Astrocyte (in vitro differentiated cells and primary cell): ENCODE results near the gene RAB40B. TPM values are rescaled to one million over a fixed set of nuclear protein-coding genes. Genes with fewer than 3 reads are reported as not detected.

Experiments
- DNase-seq: peaks from one replicate; pipeline ENCODE4 v3.0.0-alpha.2; 2010; ENCODE audit warnings: low read depth
- FAIRE-seq: peaks from 2 replicates; lab custom pipeline; 2011; peaks lifted over from hg19 to GRCh38; lab: Jason Lieb, UNC
- H2AFZ ChIP-seq: 2 replicates; pipeline ENCODE4 v1.6.0; 2012; ENCODE audit warnings: low read depth, low read length, inconsistent platforms
- H3K27ac ChIP-seq: 2 replicates; pipeline ENCODE4 v1.5.1; 2011; ENCODE audit warnings: low read depth, low read length, inconsistent platforms
- H3K27me3 ChIP-seq: 2 replicates; pipeline ENCODE4 v1.6.0; 2011; ENCODE audit warnings: low read length, inconsistent platforms; ENCODE audit not compliant: insufficient read depth
- H3K36me3 ChIP-seq: 2 replicates; pipeline ENCODE4 v1.5.1; 2011; ENCODE audit warnings: low read length, inconsistent platforms; ENCODE audit not compliant: insufficient read depth
- H3K4me1 ChIP-seq: 2 replicates; pipeline ENCODE4 v1.5.1; 2011; ENCODE audit warnings: low read length, inconsistent platforms; ENCODE audit not compliant: insufficient read depth
- H3K4me2 ChIP-seq: 2 replicates; pipeline ENCODE4 v1.6.0; 2012; ENCODE audit warnings: low read length, inconsistent platforms
- H3K4me3 ChIP-seq: 2 replicates; pipeline ENCODE4 v1.5.1; 2011; ENCODE audit warnings: low read depth, mild to moderate bottlenecking, low read length, inconsistent platforms; ENCODE audit not compliant: insufficient read depth
- H3K79me2 ChIP-seq: 2 replicates; pipeline ENCODE4 v1.6.0; 2012; ENCODE audit warnings: mild to moderate bottlenecking, low read length, inconsistent platforms; ENCODE audit not compliant: insufficient read depth
- H3K9ac ChIP-seq: 2 replicates; pipeline ENCODE4 v1.6.0; 2012; ENCODE audit warnings: mild to moderate bottlenecking, low read length, inconsistent platforms
- H3K9me3 ChIP-seq: 2 replicates; pipeline ENCODE4 v1.5.1; 2012; ENCODE audit warnings: low read depth, mild to moderate bottlenecking, low read length, inconsistent platforms; ENCODE audit not compliant: insufficient read depth
- H4K20me1 ChIP-seq: 2 replicates; pipeline ENCODE4 v1.6.0; 2012; ENCODE audit warnings: low read length, inconsistent platforms; ENCODE audit not compliant: insufficient read depth
- H3K27ac Mint-ChIP-seq: one replicate; pipeline ENCODE4 v1.8.0; 2021; ENCODE audit warnings: mild to moderate bottlenecking, mixed read lengths; ENCODE audit not compliant: unreplicated experiment
- H3K27me3 Mint-ChIP-seq: one replicate; pipeline ENCODE4 v1.8.0; 2021; ENCODE audit warnings: low read depth, mixed read lengths; ENCODE audit not compliant: unreplicated experiment
- H3K36me3 Mint-ChIP-seq: one replicate; pipeline ENCODE4 v1.8.0; 2021; ENCODE audit warnings: low read depth, mixed read lengths; ENCODE audit not compliant: unreplicated experiment
- H3K4me1 Mint-ChIP-seq: one replicate; pipeline ENCODE4 v1.8.0; 2021; ENCODE audit warnings: low read depth, mixed read lengths; ENCODE audit not compliant: unreplicated experiment
- H3K4me3 Mint-ChIP-seq: one replicate; pipeline ENCODE4 v1.8.0; 2021; ENCODE audit warnings: mild to moderate bottlenecking, moderate library complexity, mixed read lengths; ENCODE audit not compliant: unreplicated experiment
- H3K9me3 Mint-ChIP-seq: one replicate; pipeline ENCODE4 v1.8.0; 2021; ENCODE audit warnings: mild to moderate bottlenecking, mixed read lengths; ENCODE audit not compliant: unreplicated experiment
- EZH2 ChIP-seq: IDR thresholded peaks from 2 replicates; pipeline ENCODE4 v1.6.1; 2012; ENCODE audit warnings: mild to moderate bottlenecking, low read length, inconsistent platforms; ENCODE audit not compliant: insufficient read depth
- total RNA-seq: library from RNA; stranded (reverse); gene quantifications from 2 replicates; pipeline ENCODE4 v1.2.1, GENCODE V29; 2021
- TF ChIP-seq, protein P1 (sequence below): IDR thresholded peaks from 2 replicates; pipeline ENCODE4 v1.5.1; 2011; ENCODE audit warnings: low read depth, mild to moderate bottlenecking, inconsistent platforms, low read length, moderate library complexity; ENCODE audit not compliant: insufficient read depth

RAB40B gene
- total RNA-seq, 1 donor from 2014 or later, result 15.8 TPM

DNA sequence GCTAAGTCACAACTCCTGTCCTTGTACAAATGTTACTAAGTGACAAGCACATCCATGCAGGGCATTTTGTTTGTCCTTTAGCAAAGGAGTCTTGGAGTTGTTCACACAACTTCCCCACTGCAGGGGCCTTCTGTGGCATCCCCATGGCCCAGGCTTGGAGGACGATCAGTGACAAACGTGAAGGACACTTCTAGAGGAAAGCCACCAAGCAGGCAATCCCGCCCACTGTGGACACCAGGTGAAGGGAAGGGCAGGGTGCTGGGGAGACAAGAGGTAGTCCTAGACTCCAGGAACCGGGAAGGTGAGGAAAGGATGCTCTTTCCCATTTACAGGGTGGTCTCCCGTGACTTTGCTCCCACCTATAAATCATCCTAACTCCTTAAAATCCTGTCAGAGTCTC lies 54.4 kb downstream of the RAB40B start:
- Mint-ChIP-seq H3K9me3 (no peaks in the 10 kb centered on the region), H3K27ac (no peak overlapping the region), H3K4me3 (no peak overlapping the region), H3K36me3 (peaks cover 2% of the 10 kb centered on the region), H3K4me1 (peaks cover 5% of the 10 kb centered on the region), H3K27me3 (no peaks in the 10 kb centered on the region)
- TF ChIP-seq, protein P1, sequence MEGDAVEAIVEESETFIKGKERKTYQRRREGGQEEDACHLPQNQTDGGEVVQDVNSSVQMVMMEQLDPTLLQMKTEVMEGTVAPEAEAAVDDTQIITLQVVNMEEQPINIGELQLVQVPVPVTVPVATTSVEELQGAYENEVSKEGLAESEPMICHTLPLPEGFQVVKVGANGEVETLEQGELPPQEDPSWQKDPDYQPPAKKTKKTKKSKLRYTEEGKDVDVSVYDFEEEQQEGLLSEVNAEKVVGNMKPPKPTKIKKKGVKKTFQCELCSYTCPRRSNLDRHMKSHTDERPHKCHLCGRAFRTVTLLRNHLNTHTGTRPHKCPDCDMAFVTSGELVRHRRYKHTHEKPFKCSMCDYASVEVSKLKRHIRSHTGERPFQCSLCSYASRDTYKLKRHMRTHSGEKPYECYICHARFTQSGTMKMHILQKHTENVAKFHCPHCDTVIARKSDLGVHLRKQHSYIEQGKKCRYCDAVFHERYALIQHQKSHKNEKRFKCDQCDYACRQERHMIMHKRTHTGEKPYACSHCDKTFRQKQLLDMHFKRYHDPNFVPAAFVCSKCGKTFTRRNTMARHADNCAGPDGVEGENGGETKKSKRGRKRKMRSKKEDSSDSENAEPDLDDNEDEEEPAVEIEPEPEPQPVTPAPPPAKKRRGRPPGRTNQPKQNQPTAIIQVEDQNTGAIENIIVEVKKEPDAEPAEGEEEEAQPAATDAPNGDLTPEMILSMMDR, result no peak
- TF ChIP-seq EZH2, result no peak
- H3K27me3 ChIP-seq, result no peaks in the 10 kb centered on the region
- no peak for DNase-seq
- peaks cover 87% of the 10 kb centered on the region for H4K20me1 ChIP-seq
- H3K9me3 ChIP-seq, result no peaks in the 10 kb centered on the region
- no peak overlapping the region for H3K4me2 ChIP-seq
- peaks cover 90% of the 10 kb centered on the region for H3K79me2 ChIP-seq
- no peak overlapping the region for H3K9ac ChIP-seq
- H3K27ac ChIP-seq, result no peak overlapping the region
- H2AFZ ChIP-seq, result no peak overlapping the region
- H3K4me3 ChIP-seq, result no peak overlapping the region
- FAIRE-seq, result no peak
- H3K4me1 ChIP-seq, result peaks cover 3% of the 10 kb centered on the region
- H3K36me3 ChIP-seq, result peaks cover 24% of the 10 kb centered on the region

DNA sequence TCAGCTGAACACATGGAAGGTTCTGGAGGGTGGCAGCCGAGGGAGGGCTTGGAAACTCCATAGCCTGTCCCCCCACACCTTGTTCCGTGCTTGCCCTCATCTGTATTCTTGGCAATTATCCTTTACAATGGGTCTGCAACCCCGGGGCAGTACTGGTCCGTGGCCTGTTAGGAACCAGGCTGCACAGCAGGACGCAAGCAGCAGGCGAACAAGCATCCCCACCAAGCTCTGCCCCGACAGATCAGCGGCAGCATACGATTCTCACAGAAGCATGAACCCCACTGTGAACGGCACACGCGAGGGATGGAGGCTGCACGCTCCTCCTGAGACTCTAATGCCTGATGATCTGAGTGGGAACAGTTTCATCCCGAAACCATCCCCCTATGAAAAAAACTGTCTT lies 56.5 kb downstream of the RAB40B start:
- DNase-seq (no peak), FAIRE-seq (no peak)
- Mint-ChIP-seq H3K9me3 (no peaks in the 10 kb centered on the region), H3K4me1 (peaks cover 5% of the 10 kb centered on the region), H3K27me3 (no peaks in the 10 kb centered on the region), H3K4me3 (no peak overlapping the region), H3K27ac (no peak overlapping the region), H3K36me3 (peaks cover 9% of the 10 kb centered on the region)
- no peaks in the 10 kb centered on the region for H3K9me3 ChIP-seq
- H3K36me3 ChIP-seq, result peaks cover 25% of the 10 kb centered on the region
- no peak overlapping the region for H3K4me3 ChIP-seq
- no peak overlapping the region for H2AFZ ChIP-seq
- peaks cover 98% of the 10 kb centered on the region for H4K20me1 ChIP-seq
- peaks cover 97% of the 10 kb centered on the region for H3K79me2 ChIP-seq
- no peaks in the 10 kb centered on the region for H3K27me3 ChIP-seq
- TF ChIP-seq, protein P1, result no peak
- TF ChIP-seq EZH2, result no peak
- H3K27ac ChIP-seq, result no peak overlapping the region
- peaks cover 2% of the 10 kb centered on the region for H3K4me1 ChIP-seq
- no peak overlapping the region for H3K4me2 ChIP-seq
- H3K9ac ChIP-seq, result no peak overlapping the region

DNA sequence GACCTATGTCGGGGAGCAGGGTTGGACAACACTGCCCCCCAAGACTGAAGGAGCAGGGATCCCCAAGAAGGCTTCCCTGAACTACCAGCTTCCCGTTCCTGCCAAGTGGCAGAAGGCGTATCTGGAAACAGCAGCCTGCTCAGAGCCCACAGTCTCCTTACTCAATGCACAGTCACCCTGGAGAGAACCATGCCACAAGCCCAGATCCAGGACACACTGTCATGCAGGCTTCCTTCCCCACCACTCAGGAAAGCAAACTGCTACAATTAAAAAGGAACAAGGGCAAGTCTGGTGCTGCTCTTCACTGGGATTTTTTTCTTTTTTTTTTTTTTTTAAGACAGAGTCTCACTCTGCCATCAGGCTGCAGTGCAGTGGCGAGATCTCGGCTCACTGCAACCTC lies 58.5 kb downstream of the RAB40B start:
- H4K20me1 ChIP-seq, result peaks cover 96% of the 10 kb centered on the region

More for the DNA sequence above, 58.5 kb downstream of the RAB40B start:
- Mint-ChIP-seq H3K4me1 (no peaks in the 10 kb centered on the region), H3K27ac (no peak overlapping the region), H3K4me3 (no peak overlapping the region), H3K36me3 (peaks cover 12% of the 10 kb centered on the region), H3K9me3 (no peaks in the 10 kb centered on the region), H3K27me3 (no peaks in the 10 kb centered on the region)
- Histone ChIP-seq H3K27me3 (no peaks in the 10 kb centered on the region), H3K27ac (no peak overlapping the region), H3K4me2 (no peak overlapping the region), H3K9me3 (no peaks in the 10 kb centered on the region), H3K4me3 (no peak overlapping the region), H2AFZ (no peak overlapping the region), H3K79me2 (peaks cover 96% of the 10 kb centered on the region), H3K9ac (no peak overlapping the region), H3K36me3 (peaks cover 29% of the 10 kb centered on the region), H3K4me1 (peaks cover 2% of the 10 kb centered on the region)
- TF ChIP-seq, protein P1, result no peak
- no peak for FAIRE-seq
- DNase-seq, result no peak
